Stimulated activated CD8-positive, alpha-beta memory T cell treated with anti-CD3 and anti-CD28 coated beads, Interleukin-7, amount 100 ng/mL, for 1 hour (primary cell): Measurements from ENCODE around the gene OR1F1.
"Not testable (repeated sequence)": the region's sequence is repeated elsewhere in the genome, so short reads cannot be mapped to it uniquely, and the experiment has no call there.

Experiments used
- DNase-seq, 2 donors: peaks; one replicate each; pipeline ENCODE4 v3.0.0-alpha.2; 2020; ENCODE audit warnings: low read depth in 2 of 2

The OR1F1 gene

DNA sequence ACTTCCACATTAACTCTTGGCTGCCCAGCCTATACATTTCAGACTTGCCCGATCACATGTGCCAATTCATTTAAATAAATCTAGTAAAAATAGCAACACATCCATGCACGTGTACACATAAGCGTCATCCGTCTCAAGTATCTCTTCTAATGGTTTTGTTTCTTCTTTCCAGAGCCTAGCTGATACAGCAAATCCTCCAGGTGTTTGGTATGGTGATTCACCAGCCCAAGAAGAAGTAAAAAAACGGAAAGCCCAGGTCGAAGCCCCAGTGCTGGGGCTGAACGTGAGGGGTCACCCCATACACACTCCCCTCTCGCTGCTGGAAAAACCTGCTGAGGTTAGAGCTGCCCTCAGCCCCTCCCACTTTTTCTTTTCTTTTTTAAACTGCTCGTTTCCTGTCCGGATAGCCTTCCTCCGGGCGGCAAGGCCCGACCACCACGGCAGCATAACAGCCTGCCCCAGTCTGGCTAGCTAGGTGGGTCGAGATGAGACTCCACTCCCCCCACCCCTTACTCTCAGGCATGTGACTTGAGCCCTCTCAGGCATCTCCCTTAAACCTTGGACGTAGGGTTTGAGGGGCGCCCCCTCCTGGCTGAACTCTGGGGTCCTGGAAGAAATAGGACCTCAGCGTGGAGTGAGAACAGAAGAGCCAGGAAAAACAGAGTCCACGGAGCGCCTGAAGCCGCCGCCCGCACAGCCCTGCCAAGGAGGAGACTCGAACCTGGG is 13.9 kb upstream of the OR1F1 start:
- DNase-seq = no peak

- no peak for DNase-seq
Observed at GRCh38 chr16:3174618-3175148, 13.3 kb upstream of the OR1F1 start.

DNA sequence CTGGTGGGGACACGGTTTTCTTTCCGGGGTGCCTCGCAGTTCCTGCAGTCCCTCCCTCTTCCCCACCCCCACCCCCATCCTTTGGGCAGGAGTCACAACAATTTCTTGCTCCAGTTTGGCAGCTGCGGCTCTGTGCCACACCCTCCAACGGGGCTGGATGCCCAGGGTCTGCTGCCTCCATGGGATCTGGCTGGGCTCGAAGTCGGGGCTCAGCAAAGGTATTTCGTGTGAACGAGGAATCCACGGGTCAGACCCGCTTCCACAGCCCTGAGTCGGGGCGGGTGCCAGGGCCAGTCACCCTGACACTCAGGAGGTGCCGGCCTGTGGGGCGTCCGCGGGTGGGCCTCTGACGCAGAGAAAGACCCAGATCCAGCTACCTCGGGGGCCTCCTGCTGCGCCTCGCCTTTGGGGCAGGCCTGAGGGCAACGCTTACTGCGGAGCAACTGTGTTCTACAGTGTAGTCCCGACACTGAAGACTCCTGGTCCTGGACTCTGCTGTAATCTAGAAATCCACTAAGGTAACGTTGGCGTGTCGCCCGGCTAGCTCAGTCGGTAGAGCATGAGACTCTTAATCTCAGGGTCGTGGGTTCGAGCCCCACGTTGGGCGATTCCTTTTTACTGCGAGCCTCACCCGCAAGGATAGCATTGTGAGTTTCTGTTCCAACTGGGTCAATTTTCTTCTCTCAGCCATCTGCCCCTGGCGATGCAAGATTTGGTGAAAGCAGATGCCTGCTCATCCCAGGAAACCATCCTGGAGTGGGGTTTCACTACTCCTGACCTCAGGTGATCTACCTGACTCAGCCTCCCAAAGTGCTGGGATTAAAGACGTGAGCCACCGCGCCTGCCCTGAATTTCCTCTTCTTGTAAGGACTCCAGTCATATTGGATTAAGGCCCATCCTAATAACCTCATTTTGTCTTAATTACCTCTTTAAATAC is 12.6 kb upstream of the OR1F1 start:
- no peak for DNase-seq

GRCh38 chr16:3179651-3180050 is 8.4 kb upstream of the OR1F1 start:
- no peak for DNase-seq

- DNase-seq = no peak
Observed at GRCh38 chr16:3180445-3180878, 7.5 kb upstream of the OR1F1 start.

- not testable (repeated sequence) for DNase-seq
Observed at GRCh38 chr16:3182293-3182607, 5.8 kb upstream of the OR1F1 start.

DNA sequence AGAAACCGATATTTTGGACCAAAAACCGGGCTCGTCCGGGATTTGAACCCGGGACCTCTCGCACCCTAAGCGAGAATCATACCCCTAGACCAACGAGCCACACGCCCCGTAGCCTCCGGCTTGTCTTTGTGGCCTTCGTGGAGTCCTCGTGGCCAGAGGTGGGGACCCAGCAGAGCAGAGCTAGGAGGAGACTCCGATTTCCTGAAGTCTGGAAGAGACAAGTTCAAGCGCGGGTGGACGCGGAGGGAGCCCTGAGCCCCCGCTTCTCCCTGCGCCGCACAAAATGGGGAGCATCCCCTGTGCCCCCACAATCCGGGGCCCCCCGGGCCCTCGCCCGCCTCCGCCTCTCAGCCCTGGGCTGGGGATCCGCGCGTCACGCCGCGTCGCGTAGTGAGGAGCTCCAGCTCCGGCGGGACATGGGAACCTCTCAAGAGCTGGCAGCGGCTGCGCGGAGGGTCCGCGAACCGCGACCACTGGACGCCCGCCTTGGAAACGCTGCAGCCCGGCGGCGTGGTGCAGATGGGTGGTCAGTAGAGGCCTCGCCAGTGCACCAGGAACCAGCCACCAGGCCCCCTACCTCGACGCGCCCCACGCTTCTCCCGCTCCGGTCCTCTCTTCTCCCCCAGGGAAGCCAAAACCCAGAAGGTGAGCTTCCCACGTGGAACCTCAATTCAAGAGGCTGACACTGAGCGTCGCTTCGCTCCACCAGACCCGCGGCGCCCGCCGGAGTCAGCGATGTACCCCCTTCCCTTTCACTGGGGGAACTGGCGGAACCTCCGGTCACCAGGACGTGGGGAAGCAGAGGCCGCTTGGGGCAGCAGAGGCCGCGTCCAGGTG is 5.2 kb upstream of the OR1F1 start:
- DNase-seq = no peak

DNA sequence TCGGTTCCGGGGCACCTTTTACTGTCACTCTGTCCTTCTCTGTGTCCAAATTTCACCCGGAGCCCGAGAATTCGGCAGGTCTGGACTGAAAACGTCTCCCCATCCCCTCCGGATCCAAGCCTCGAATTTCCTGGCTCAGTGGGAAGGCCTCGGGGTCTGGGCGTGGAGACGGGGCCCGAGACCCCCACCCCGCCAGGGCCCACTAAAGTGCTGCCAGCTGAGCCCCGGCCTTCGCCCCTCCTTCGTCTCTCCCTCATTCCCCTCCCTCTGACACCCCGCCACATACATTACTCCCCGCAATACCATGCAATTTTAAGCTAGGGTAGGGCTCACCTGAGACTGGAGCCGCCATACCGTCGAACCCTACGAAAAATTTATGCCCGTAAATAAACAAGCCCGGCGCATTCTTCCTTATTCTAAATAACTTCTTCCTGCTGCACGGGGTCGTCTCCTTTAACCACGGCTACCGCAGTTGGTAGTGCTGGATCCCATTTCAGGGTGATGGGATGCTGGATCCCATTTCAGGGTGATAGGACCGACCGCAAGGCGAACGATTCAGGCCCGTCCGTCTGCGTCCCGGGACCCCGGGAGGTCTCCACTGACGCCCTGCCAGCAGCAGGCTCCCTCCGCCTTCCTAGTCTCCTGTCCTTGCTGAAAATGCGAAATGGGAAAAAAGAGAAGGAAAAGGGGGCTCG is 4.4 kb upstream of the OR1F1 start:
- DNase-seq = no peak

- no peak for DNase-seq
Observed at GRCh38 chr16:3186946-3187690, 886 bp upstream of the OR1F1 start.

- no peak for DNase-seq
Observed at GRCh38 chr16:3188675-3188924, 596 bp downstream of the OR1F1 start.

DNA sequence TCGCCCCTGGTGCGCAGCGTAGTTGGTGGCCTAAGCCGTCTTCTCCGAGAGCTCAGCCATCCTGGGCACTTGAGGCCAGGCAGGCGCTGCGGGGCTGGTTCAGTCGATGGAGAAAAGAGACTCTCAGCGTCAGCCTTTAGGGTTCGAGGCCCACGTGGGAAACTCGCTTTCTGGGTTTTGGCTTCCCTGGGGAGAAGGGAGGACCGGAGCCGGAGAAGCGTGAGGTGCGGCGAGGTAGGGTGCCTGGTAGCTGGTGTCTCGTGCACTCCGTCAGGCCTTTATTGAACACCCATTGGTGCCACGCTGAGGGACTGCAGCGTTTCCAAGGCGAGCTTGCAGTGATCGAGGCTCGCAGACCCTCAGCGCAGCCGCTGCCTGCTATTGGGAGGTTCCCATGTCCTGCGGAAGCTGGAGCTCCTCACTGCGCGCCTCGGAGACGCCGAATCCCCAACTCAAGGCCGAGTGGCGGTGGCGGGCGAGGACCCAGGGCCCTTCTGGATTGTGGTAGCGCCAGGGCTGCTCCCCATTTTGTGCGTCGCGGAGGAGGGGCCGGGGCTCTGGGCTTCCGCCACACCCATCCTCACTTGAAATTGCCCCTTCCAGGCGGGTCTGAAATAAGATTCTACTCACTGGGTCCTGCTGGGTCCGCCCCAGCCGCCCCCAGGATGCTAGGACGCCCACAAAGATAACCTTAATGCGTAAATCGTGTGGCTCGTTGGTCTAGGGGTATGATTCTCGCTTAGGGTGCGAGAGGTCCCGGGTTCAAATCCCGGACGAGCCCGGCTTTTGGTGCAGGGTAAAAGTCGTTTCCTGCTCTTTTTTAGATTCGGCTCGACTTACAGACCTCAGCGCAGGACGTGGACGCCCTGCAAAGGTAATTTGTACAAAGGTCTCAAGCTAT is 1.2 kb downstream of the OR1F1 start:
- no peak for DNase-seq

DNA sequence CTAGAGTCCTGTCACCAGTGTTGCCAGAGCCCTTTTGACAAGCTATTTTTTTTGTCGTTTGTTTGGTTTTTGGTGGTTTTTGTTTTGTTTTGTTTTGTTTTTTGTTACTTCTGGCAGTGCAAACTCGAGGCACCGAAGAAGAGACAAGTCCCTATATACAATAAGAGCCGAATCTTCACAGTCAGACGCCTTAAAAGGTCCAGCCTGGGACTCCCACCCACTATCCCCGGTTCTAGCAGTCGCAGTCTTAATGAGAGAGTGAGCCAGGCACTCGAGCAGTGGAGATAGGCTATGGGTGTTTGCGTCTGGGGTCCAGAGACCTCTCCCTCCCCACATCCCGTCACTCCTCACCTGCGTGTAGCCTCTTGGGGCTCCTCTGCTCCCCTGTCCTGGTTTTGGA is 1.9 kb downstream of the OR1F1 start:
- DNase-seq = no peak

DNA sequence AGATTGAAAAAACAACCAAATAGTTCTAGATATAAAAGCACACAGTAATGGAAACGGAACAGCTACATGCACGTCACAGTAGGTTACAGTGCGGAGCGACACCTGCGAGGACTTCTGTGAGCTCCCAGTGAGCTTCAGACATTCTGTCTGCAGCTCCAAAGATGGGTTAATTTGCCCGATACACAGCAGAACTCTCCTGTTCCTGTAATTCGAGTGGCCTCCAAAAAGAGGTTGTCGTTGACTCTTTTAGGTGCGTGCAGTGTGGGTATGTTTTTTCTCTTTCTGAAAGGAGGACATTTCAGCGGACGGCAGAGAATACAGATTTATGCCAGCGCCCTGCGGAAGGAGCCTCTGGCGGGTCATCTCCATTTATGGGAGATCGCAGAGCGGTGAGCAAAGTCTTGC is 2.9 kb downstream of the OR1F1 start:
- no peak for DNase-seq

GRCh38 chr16:3192476-3193019 is 4.5 kb downstream of the OR1F1 start:
- no peak for DNase-seq

DNA sequence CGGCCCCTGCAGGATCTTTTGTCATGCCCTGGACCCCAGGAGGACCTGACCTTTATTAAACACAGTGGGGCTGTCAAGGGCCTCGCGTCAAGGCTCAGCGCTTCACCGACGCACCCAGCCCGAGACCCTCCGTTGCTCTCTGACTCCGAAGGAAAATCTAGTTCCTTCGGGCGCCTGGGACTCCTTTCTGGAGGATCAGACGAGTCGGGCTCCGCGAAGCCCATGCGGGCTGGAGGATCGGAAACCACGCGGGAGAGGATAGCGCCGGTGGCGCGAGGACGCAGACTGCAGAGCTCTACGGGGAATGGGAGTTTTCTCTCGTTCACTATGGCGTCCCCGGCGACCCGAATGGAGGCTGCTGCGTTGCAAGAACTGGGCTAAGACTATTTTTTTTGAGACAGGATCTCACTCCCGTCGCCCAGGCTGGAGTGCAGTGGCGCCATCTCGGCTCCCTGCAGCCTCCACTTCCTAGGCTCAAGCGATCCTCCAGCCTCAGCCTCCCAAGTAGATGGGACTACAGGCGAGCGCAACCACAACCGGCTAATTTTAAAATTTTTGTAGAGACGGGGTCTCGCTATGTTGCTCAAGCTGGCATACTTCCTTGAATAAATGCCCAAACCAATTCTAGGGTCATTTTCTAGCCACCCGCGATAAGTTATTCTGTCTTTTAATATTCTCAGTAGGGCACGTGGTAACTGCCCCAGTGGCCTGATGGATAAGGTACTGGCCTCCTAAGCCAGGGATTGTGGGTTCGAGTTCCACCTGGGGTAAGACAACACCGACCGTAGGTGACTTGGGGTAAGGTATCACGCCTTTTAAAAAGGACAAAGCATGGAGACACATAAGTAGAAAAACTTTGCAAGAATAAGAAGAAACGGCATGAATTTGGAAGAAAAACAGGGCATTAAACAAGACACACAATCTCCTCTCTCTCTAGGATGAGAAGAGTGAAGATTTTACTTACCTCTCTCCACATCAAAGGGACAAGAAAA is 5.5 kb downstream of the OR1F1 start:
- no peak for DNase-seq

DNA sequence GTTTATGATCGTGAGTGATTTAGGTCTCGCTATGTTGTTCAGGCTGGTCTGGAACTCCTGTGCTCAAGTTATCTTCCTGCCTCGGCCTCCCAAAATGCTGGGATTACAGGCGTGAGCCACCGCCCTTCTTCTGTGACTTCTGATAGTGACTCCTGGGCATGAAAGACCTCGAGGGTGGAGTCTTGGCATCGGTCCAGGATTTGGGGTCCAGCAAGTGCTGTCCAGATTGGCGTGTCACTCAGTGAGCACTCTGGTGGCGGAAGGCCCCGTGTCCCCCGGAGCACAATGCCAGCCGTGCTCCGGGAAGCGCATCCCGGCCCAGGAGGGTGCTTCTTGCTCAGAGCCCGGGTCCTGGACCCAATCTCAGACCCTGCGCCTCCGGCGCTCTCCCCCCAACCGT is 6.8 kb downstream of the OR1F1 start:
- DNase-seq = no peak

DNA sequence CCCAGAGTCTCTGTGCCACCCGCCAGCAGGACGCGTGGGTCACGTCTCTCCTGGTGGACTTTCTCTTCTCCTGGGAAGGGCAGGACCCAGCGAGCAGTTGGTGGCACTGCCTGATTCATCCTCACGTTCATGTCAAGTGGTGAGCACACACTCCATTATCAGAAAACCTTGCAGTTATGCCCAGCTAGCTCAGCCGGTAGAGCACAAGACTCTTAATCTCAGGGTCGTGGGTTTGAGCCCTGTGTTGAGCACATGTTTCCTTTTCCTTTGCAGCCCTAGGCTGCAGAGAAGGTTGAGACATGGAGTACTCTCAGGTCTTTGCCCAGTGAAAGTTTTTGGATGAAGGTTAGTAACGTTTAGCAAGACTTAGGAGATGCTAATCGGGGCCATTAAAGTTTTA is 8.0 kb downstream of the OR1F1 start:
- no peak for DNase-seq

- DNase-seq = not testable (repeated sequence)
Observed at GRCh38 chr16:3197694-3198333, 9.8 kb downstream of the OR1F1 start.
